GM06990 (cell line): Measurements from ENCODE around the gene TTC3.

Experiments
- DNase-seq: peaks from one replicate; pipeline ENCODE4 v3.0.0-alpha.2; 2011; ENCODE audit not compliant: insufficient read length; ENCODE audit errors: extremely low read depth
- H3K27me3 ChIP-seq: replicated peaks from 2 replicates; pipeline ENCODE4 v1.6.0; 2011; ENCODE audit warnings: low read length; ENCODE audit not compliant: control insufficient read depth, insufficient read depth
- H3K36me3 ChIP-seq: 2 replicates; pipeline ENCODE4 v1.5.1; 2011; ENCODE audit warnings: low read length; ENCODE audit not compliant: control insufficient read depth, insufficient read depth
- H3K4me3 ChIP-seq: replicated peaks from 2 replicates; pipeline ENCODE4 v1.5.1; 2011; ENCODE audit warnings: low read depth, mild to moderate bottlenecking, control low read depth, low read length
- CTCF ChIP-seq: IDR thresholded peaks from 2 replicates; pipeline ENCODE4 v1.5.1; 2011; ENCODE audit warnings: low read length, control low read depth, mild to moderate bottlenecking, inconsistent platforms; ENCODE audit not compliant: insufficient read depth, poor library complexity, severe bottlenecking

Gene TTC3

GRCh38 chr21:37199057-37199924 lies 126.2 kb downstream of the TTC3 start:
- H3K27me3 ChIP-seq, result no peaks in the 10 kb centered on the region
- peaks cover 20% of the 10 kb centered on the region for H3K36me3 ChIP-seq
- no peak for DNase-seq
- H3K4me3 ChIP-seq, result no peak overlapping the region
- no peak for TF ChIP-seq CTCF

DNA sequence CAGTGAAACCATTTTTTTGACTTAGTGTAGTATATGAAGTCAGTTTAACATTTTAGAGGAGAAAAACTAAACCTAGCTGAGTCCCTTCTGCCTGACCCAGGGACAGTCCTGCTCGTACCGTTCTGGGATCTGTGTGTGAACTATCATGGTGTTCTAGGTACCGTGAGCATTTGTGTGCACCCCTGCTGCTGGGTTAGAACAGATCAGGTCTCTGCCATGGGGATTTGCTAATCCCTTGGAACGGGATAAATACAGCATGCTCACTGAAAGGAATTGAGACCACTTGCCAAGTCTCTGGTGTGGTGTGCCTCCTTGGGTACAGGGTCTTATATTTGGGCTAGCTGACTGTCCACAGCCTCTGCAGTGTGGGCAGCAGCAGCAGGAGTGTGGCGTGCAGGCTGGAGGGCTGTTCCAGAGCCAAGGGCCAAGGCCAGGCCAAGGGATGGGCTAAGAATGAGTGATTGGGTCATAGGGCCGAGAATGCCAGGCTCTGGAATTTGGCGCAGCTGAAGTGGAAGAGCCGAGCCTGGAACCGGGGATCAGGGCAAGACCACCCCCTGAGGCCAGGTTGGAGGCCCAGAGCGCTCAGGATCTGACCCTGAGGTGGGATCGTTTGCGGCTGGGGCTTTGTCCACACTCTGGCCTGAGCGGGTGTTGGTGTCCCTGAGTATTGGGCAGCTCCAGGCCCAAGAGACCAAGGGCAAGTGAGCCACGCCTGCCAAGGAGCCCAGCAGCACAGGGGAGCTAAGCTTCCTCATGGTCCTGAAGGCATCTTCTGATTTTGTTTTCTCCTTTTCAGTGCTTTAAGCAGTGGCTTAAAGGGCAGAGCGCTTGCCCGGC lies 127.8 kb downstream of the TTC3 start:
- TF ChIP-seq CTCF, result no peak
- H3K36me3 ChIP-seq, result peaks cover 10% of the 10 kb centered on the region
- no peak overlapping the region for H3K4me3 ChIP-seq
- no peaks in the 10 kb centered on the region for H3K27me3 ChIP-seq
- DNase-seq, result no peak

GRCh38 chr21:37202221-37203110 lies 129.4 kb downstream of the TTC3 start:
- TF ChIP-seq CTCF, result no peak
- H3K27me3 ChIP-seq, result no peaks in the 10 kb centered on the region
- H3K4me3 ChIP-seq, result no peak overlapping the region
- H3K36me3 ChIP-seq, result peaks cover 10% of the 10 kb centered on the region
- DNase-seq, result no peak

GRCh38 chr21:37204580-37204979 lies 131.5 kb downstream of the TTC3 start:
- TF ChIP-seq CTCF, result no peak
- DNase-seq, result no peak
- peaks cover 4% of the 10 kb centered on the region for H3K36me3 ChIP-seq
- H3K27me3 ChIP-seq, result no peaks in the 10 kb centered on the region
- no peak overlapping the region for H3K4me3 ChIP-seq

GRCh38 chr21:37206496-37206895 lies 133.4 kb downstream of the TTC3 start:
- no peaks in the 10 kb centered on the region for H3K36me3 ChIP-seq
- no peak for TF ChIP-seq CTCF
- DNase-seq, result no peak

More at GRCh38 chr21:37206496-37206895, 133.4 kb downstream of the TTC3 start:
- no peak overlapping the region for H3K4me3 ChIP-seq
- no peaks in the 10 kb centered on the region for H3K27me3 ChIP-seq
